ENCODE results near the gene DHCR24. TPM values are rescaled to one million over a fixed set of nuclear protein-coding genes. Genes with fewer than 3 reads are reported as not detected.

DHCR24 gene
- total and polyA plus RNA-seq, 2 donors (not counting 1 experiment from before 2014, with no cell fraction given) = 5.2 to 13.3 TPM

GRCh38 chr1:54866801-54867716 is 19.9 kb downstream of the DHCR24 start:
- no peak overlapping the region for H3K4me3 ChIP-seq (ENCODE audit: control extremely low read depth in 1 of 5, extremely low read depth in 1 of 5, insufficient read depth in 1 of 5, low read depth in 2 of 5, low read length in 4 of 5)
- H3K4me1 ChIP-seq (ENCODE audit: control insufficient read depth in 2 of 2, insufficient read depth in 2 of 2, low read length in 2 of 2) = no peaks in the 10 kb centered on the region
- no peak overlapping the region for H3K27ac Mint-ChIP-seq
- ATAC-seq (ENCODE audit: low read depth) (no peak), DNase-seq (no peak)
- H3K9me3 Mint-ChIP-seq (ENCODE audit: insufficient read depth) = no peaks in the 10 kb centered on the region
- no peaks in the 10 kb centered on the region for H3K27me3 ChIP-seq (replicated peaks in 1 of 4; ENCODE audit: control extremely low read depth in 1 of 4, control insufficient read depth in 3 of 4, insufficient read depth in 4 of 4, low read length in 3 of 4)
- H3K36me3 ChIP-seq (replicated peaks in 1 of 2; ENCODE audit: control extremely low read depth in 1 of 2, control insufficient read depth in 1 of 2, extremely low read depth in 1 of 2, insufficient read depth in 2 of 2, low read length in 1 of 2) = peaks cover 0 to 4% of the 10 kb centered on the region in 2 experiments
- CTCF ChIA-PET = no interaction called here
- H3K4me3 Mint-ChIP-seq = no peak overlapping the region
- H3K27me3 Mint-ChIP-seq = no peaks in the 10 kb centered on the region
- TF ChIP-seq EZH2 (IDR thresholded peaks at IDR 0.05; ENCODE audit: borderline replicate concordance, insufficient read depth, low read depth, low read length, poor library complexity, severe bottlenecking) = no peak
- TF ChIP-seq, protein P1, sequence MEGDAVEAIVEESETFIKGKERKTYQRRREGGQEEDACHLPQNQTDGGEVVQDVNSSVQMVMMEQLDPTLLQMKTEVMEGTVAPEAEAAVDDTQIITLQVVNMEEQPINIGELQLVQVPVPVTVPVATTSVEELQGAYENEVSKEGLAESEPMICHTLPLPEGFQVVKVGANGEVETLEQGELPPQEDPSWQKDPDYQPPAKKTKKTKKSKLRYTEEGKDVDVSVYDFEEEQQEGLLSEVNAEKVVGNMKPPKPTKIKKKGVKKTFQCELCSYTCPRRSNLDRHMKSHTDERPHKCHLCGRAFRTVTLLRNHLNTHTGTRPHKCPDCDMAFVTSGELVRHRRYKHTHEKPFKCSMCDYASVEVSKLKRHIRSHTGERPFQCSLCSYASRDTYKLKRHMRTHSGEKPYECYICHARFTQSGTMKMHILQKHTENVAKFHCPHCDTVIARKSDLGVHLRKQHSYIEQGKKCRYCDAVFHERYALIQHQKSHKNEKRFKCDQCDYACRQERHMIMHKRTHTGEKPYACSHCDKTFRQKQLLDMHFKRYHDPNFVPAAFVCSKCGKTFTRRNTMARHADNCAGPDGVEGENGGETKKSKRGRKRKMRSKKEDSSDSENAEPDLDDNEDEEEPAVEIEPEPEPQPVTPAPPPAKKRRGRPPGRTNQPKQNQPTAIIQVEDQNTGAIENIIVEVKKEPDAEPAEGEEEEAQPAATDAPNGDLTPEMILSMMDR (IDR thresholded peaks at IDR 0.05) = no peak
- H3K79me2 ChIP-seq (ENCODE audit: control insufficient read depth, insufficient read depth, low read length) = no peaks in the 10 kb centered on the region
- WGBS (ENCODE audit: insufficient coverage) = 97% methylated on average over 3 of the region's 4 CpGs
- H3K9ac ChIP-seq (ENCODE audit: low read length) = no peak overlapping the region
- no peaks in the 10 kb centered on the region for H3K4me1 Mint-ChIP-seq
- H3K4me2 ChIP-seq (replicated peaks; ENCODE audit: low read depth, low read length, poor library complexity, severe bottlenecking) = no peak overlapping the region
- no peak overlapping the region for H3K27ac ChIP-seq (ENCODE audit: low read length in 2 of 2)
- no peaks in the 10 kb centered on the region for H3K9me3 ChIP-seq (ENCODE audit: control extremely low read depth in 1 of 3, control insufficient read depth in 2 of 3, insufficient read depth in 1 of 3, low read length in 2 of 3)
- POLR2A ChIA-PET = no interaction called here
- no peak overlapping the region for H2AFZ ChIP-seq (ENCODE audit: insufficient read depth, low read depth, low read length, poor library complexity, severe bottlenecking)
- intact Hi-C loops (cut with micrococcal nuclease) = no loop called here
- no peaks in the 10 kb centered on the region for H4K20me1 ChIP-seq (ENCODE audit: control insufficient read depth, insufficient read depth, low read length, poor library complexity, severe bottlenecking)
